Activated CD4-positive, alpha-beta memory T cell treated with anti-CD3 and anti-CD28 coated beads, Interleukin-2, amount 10 ng/mL, durations not matched to agents 7 days and 5 days (primary cell): Measurements from ENCODE around the gene CLSTN2. TPM values are rescaled to one million over a fixed set of nuclear protein-coding genes. Genes with fewer than 3 reads are reported as not detected.

Source experiments
- CTCF ChIA-PET: fragments of 350-600 bp; sonication (Branson Sonifier 250); formaldehyde crosslinking; loops from one replicate; lab custom pipeline; 2021; ENCODE audit warnings: antibody characterized with exemption, inconsistent platforms; lab: Charles Lee
- POLR2A ChIA-PET: fragments of 350-600 bp; sonication (Branson Sonifier 250); formaldehyde crosslinking; loops from one replicate; lab custom pipeline; 2021; ENCODE audit warnings: antibody characterized with exemption; lab: Charles Lee
- DNase-seq: peaks from one replicate; pipeline ENCODE4 v3.0.0-alpha.2; 2020
- H3K27ac Mint-ChIP-seq: one replicate; pipeline ENCODE4 v1.8.0; 2021; ENCODE audit warnings: mild to moderate bottlenecking, mixed read lengths
- H3K27me3 Mint-ChIP-seq: one replicate; pipeline ENCODE4 v1.8.0; 2021; ENCODE audit warnings: mixed read lengths
- H3K36me3 Mint-ChIP-seq: one replicate; pipeline ENCODE4 v1.8.0; 2021; ENCODE audit warnings: low read depth, mixed read lengths
- H3K4me1 Mint-ChIP-seq: one replicate; pipeline ENCODE4 v1.8.0; 2021; ENCODE audit warnings: mixed read lengths
- H3K4me3 Mint-ChIP-seq: one replicate; pipeline ENCODE4 v1.8.0; 2021; ENCODE audit warnings: mild to moderate bottlenecking, mixed read lengths
- H3K9me3 Mint-ChIP-seq: one replicate; pipeline ENCODE4 v1.8.0; 2021; ENCODE audit warnings: mixed read lengths
- total RNA-seq, 2 experiments: library from RNA; stranded (reverse); gene quantifications; one replicate each; pipeline ENCODE4 v1.2.3, GENCODE V29; 2021

Gene CLSTN2
- total RNA-seq, 2 experiments from 2014 or later: not detected

- Mint-ChIP-seq H3K4me3 (no peak overlapping the region), H3K27ac (no peak overlapping the region), H3K27me3 (no peaks in the 10 kb centered on the region), H3K4me1 (no peaks in the 10 kb centered on the region), H3K9me3 (no peaks in the 10 kb centered on the region), H3K36me3 (no peaks in the 10 kb centered on the region)
- CTCF ChIA-PET: no interaction called here
- POLR2A ChIA-PET: no interaction called here
- no peak for DNase-seq
These were observed 213.0 kb downstream of the CLSTN2 start for GRCh38 chr3:140147965-140148490.

GRCh38 chr3:140148824-140149390 is 213.9 kb downstream of the CLSTN2 start:
- Mint-ChIP-seq H3K36me3 (no peaks in the 10 kb centered on the region), H3K9me3 (no peaks in the 10 kb centered on the region), H3K4me3 (no peak overlapping the region), H3K27ac (no peak overlapping the region), H3K27me3 (no peaks in the 10 kb centered on the region), H3K4me1 (no peaks in the 10 kb centered on the region)
- no peak for DNase-seq
- POLR2A ChIA-PET: no interaction called here
- CTCF ChIA-PET: no interaction called here

- Mint-ChIP-seq H3K9me3 (no peaks in the 10 kb centered on the region), H3K27me3 (no peaks in the 10 kb centered on the region), H3K27ac (no peak overlapping the region), H3K4me3 (no peak overlapping the region), H3K4me1 (no peaks in the 10 kb centered on the region), H3K36me3 (no peaks in the 10 kb centered on the region)
- DNase-seq: no peak
- ChIA-PET POLR2A (no interaction called here), CTCF (no interaction called here)
These were observed 216.3 kb downstream of the CLSTN2 start for GRCh38 chr3:140151321-140151720.

- Mint-ChIP-seq H3K4me3 (no peak overlapping the region), H3K36me3 (no peaks in the 10 kb centered on the region), H3K27ac (no peak overlapping the region), H3K9me3 (no peaks in the 10 kb centered on the region), H3K27me3 (no peaks in the 10 kb centered on the region), H3K4me1 (no peaks in the 10 kb centered on the region)
- ChIA-PET CTCF (no interaction called here), POLR2A (no interaction called here)
- no peak for DNase-seq
These were observed 218.1 kb downstream of the CLSTN2 start for GRCh38 chr3:140152851-140153639.

- CTCF ChIA-PET: no interaction called here
These were observed 218.8 kb downstream of the CLSTN2 start for GRCh38 chr3:140153736-140154135.

GRCh38 chr3:140157161-140157560 is 222.2 kb downstream of the CLSTN2 start:
- Mint-ChIP-seq H3K36me3 (no peaks in the 10 kb centered on the region), H3K4me3 (no peak overlapping the region), H3K27me3 (no peaks in the 10 kb centered on the region), H3K9me3 (no peaks in the 10 kb centered on the region), H3K4me1 (no peaks in the 10 kb centered on the region), H3K27ac (no peak overlapping the region)
- ChIA-PET CTCF (no interaction called here), POLR2A (no interaction called here)
- DNase-seq: no peak

More at GRCh38 chr3:140153736-140154135, 218.8 kb downstream of the CLSTN2 start:
- no peaks in the 10 kb centered on the region for H3K36me3 Mint-ChIP-seq
- no peaks in the 10 kb centered on the region for H3K27me3 Mint-ChIP-seq
- H3K4me1 Mint-ChIP-seq: no peaks in the 10 kb centered on the region
- POLR2A ChIA-PET: no interaction called here
- no peak overlapping the region for H3K27ac Mint-ChIP-seq
- no peak for DNase-seq
- no peak overlapping the region for H3K4me3 Mint-ChIP-seq
- H3K9me3 Mint-ChIP-seq: no peaks in the 10 kb centered on the region

- no peak for DNase-seq
- Mint-ChIP-seq H3K4me1 (no peaks in the 10 kb centered on the region), H3K4me3 (no peak overlapping the region), H3K27ac (no peak overlapping the region), H3K36me3 (no peaks in the 10 kb centered on the region), H3K27me3 (no peaks in the 10 kb centered on the region), H3K9me3 (no peaks in the 10 kb centered on the region)
- CTCF ChIA-PET: no interaction called here
- POLR2A ChIA-PET: no interaction called here
These were observed 224.7 kb downstream of the CLSTN2 start for GRCh38 chr3:140159646-140160045.

GRCh38 chr3:140160553-140160952 is 225.6 kb downstream of the CLSTN2 start:
- DNase-seq: no peak
- POLR2A ChIA-PET: no interaction called here
- Mint-ChIP-seq H3K9me3 (no peaks in the 10 kb centered on the region), H3K4me3 (no peak overlapping the region), H3K4me1 (no peaks in the 10 kb centered on the region), H3K27ac (no peak overlapping the region), H3K36me3 (no peaks in the 10 kb centered on the region), H3K27me3 (no peaks in the 10 kb centered on the region)
- CTCF ChIA-PET: no interaction called here

- Mint-ChIP-seq H3K27me3 (no peaks in the 10 kb centered on the region), H3K4me3 (no peak overlapping the region), H3K9me3 (no peaks in the 10 kb centered on the region), H3K4me1 (no peaks in the 10 kb centered on the region), H3K27ac (no peak overlapping the region), H3K36me3 (no peaks in the 10 kb centered on the region)
- ChIA-PET POLR2A (no interaction called here), CTCF (no interaction called here)
- DNase-seq: no peak
These were observed 227.6 kb downstream of the CLSTN2 start for GRCh38 chr3:140162551-140162950.

- POLR2A ChIA-PET: no interaction called here
- H3K27me3 Mint-ChIP-seq: no peaks in the 10 kb centered on the region
- no peak overlapping the region for H3K4me3 Mint-ChIP-seq
- CTCF ChIA-PET: no interaction called here
- H3K4me1 Mint-ChIP-seq: no peaks in the 10 kb centered on the region
- H3K27ac Mint-ChIP-seq: no peak overlapping the region
- H3K9me3 Mint-ChIP-seq: no peaks in the 10 kb centered on the region
- no peak for DNase-seq
- H3K36me3 Mint-ChIP-seq: no peaks in the 10 kb centered on the region
These were observed 228.3 kb downstream of the CLSTN2 start for GRCh38 chr3:140163159-140163763.

GRCh38 chr3:140164156-140164555 is 229.2 kb downstream of the CLSTN2 start:
- POLR2A ChIA-PET: no interaction called here
- H3K27ac Mint-ChIP-seq: no peak overlapping the region
- H3K36me3 Mint-ChIP-seq: no peaks in the 10 kb centered on the region
- CTCF ChIA-PET: no interaction called here
- H3K27me3 Mint-ChIP-seq: no peaks in the 10 kb centered on the region
- H3K9me3 Mint-ChIP-seq: no peaks in the 10 kb centered on the region
- no peaks in the 10 kb centered on the region for H3K4me1 Mint-ChIP-seq
- no peak for DNase-seq
- H3K4me3 Mint-ChIP-seq: no peak overlapping the region

GRCh38 chr3:140164922-140165590 is 230.1 kb downstream of the CLSTN2 start:
- Mint-ChIP-seq H3K9me3 (no peaks in the 10 kb centered on the region), H3K27me3 (no peaks in the 10 kb centered on the region), H3K4me1 (no peaks in the 10 kb centered on the region), H3K4me3 (no peak overlapping the region), H3K36me3 (no peaks in the 10 kb centered on the region), H3K27ac (no peak overlapping the region)
- ChIA-PET POLR2A (no interaction called here), CTCF (no interaction called here)
- DNase-seq: no peak

- no peak for DNase-seq
- CTCF ChIA-PET: no interaction called here
- Mint-ChIP-seq H3K9me3 (no peaks in the 10 kb centered on the region), H3K4me3 (no peak overlapping the region), H3K36me3 (no peaks in the 10 kb centered on the region), H3K4me1 (no peaks in the 10 kb centered on the region), H3K27ac (no peak overlapping the region), H3K27me3 (no peaks in the 10 kb centered on the region)
- POLR2A ChIA-PET: no interaction called here
These were observed 230.8 kb downstream of the CLSTN2 start for GRCh38 chr3:140165781-140166180.
